Regular cardiac myocyte (primary cell): ENCODE measurements around the gene NHSL2. TPM values are rescaled to one million over a fixed set of nuclear protein-coding genes. Genes with fewer than 3 reads are reported as not detected.

Source experiments
- total RNA-seq: library from RNA; depleted of rRNA; stranded (reverse); fragments of >200 nt; gene quantifications from 2 replicates; pipeline ENCODE4 v1.2.3, GENCODE V29; 2014

Gene NHSL2
- total RNA-seq, result 0.77 and 3.1 TPM in 2 replicates

GRCh38 chrX:71910643-71910985 is at the start of gene NHSL2:
Gene NHSL2, plus strand, starts transcription at chrX:71910845.

GRCh38 chrX:72131317-72132294 is 221.0 kb downstream of the NHSL2 start, which contains the start of gene RTL5:
Gene RTL5, minus strand, starts transcription at chrX:72131915.

DNA sequence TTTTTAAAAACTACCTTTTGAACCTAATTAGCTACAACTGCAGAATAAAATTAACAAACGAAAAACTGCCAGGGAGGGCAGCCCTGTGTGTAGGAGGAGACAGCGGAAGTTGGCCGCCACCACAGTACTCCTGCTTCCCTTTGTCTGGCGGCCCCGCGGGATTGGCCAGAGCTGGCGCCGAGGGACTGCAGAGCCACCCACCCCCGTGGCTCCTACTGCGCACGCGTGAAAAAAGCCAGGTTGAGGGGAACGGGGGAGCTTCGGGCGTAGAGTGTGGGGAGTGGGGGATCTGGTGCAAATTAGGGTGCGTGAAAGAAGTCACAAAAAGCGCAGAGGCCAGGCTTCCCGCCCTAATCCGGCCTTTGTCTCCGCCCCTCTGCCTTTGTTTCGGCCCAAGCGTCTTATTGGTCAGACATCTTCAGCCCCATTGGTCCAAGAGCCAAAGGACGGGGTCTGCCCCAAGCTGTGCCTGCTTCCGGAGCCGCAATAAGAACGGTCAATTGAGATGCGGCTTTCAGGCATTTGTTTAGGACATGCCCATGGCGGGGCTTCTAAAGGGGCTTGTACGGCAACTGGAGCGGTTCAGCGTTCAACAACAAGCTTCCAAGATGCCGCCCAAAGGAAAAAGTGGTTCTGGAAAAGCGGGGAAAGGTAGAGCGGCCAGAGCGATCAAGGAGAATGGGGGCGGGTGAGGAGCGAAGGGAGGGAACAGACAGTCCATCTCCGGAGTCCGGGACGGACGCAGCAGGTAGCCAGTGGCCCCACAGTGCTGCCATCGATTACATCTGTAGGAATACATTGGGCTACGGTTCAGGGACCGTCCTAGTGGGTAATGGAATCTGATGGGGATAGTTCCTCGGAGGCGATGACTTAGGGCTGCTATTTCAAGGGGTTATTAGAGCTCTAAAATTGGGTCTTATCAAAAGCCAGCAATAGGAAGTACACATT is 270.8 kb downstream of the NHSL2 start, which contains the start of gene PIN4:
TSS of gene PIN4 (plus strand) at position 580 of the 948 bp plus-strand sequence. CDS start at position 609, 29 bp downstream.

Other genes with a start within 250 kb of the NHSL2 start
- gene CXorf49, start 192.6 kb upstream of the NHSL2 start, total RNA-seq, result not detected in 2 replicates
- not detected in 2 replicates for gene CXorf49B, start 147.5 kb upstream of the NHSL2 start, total RNA-seq
- 2.0 and 3.3 TPM in 2 replicates for gene RTL5, start 221.1 kb downstream of the NHSL2 start, total RNA-seq